Chondrocyte (in vitro differentiated cells): ENCODE measurements around the gene FAM110A. TPM values are rescaled to one million over a fixed set of nuclear protein-coding genes. Genes with fewer than 3 reads are reported as not detected.

Source experiments
- DNase-seq: peaks from one replicate; pipeline ENCODE4 v3.0.0; 2021; ENCODE audit warnings: mixed read lengths, low spot score
- H3K27ac Mint-ChIP-seq: one replicate; pipeline ENCODE4 v1.8.0; 2021; ENCODE audit warnings: mild to moderate bottlenecking, moderate library complexity, mixed read lengths; ENCODE audit not compliant: unreplicated experiment
- H3K27me3 Mint-ChIP-seq: 2 replicates; pipeline ENCODE4 v1.8.0; 2021; ENCODE audit warnings: low read depth, mixed read lengths
- H3K36me3 Mint-ChIP-seq: 2 replicates; pipeline ENCODE4 v1.8.0; 2021; ENCODE audit warnings: low read depth, mixed read lengths
- H3K4me1 Mint-ChIP-seq: 2 replicates; pipeline ENCODE4 v1.8.0; 2021; ENCODE audit warnings: low read depth, mild to moderate bottlenecking, mixed read lengths
- H3K4me3 Mint-ChIP-seq: one replicate; pipeline ENCODE4 v1.8.0; 2021; ENCODE audit warnings: mild to moderate bottlenecking, moderate library complexity, mixed read lengths; ENCODE audit not compliant: unreplicated experiment
- H3K9me3 Mint-ChIP-seq: 2 replicates; pipeline ENCODE4 v1.8.0; 2021; ENCODE audit warnings: low read depth, mixed read lengths
- CTCF ChIP-seq: fragments of 200-600 bp; sonication (generic); IDR thresholded peaks from 2 replicates; pipeline ENCODE4 v1.5.0; 2021; ENCODE audit warnings: antibody characterized with exemption, mild to moderate bottlenecking, moderate library complexity
- total RNA-seq: library from RNA; stranded (reverse); gene quantifications from 3 replicates; pipeline ENCODE4 v1.2.1, GENCODE V29; 2021

The FAM110A gene
- total RNA-seq, 1 donor from 2014 or later = 2.6 TPM

GRCh38 chr20:830011-830521 is 3.4 kb upstream of the FAM110A start:
- no peak overlapping the region for H3K27ac Mint-ChIP-seq
- H3K4me1 Mint-ChIP-seq = peaks cover 16% of the 10 kb centered on the region
- no peaks in the 10 kb centered on the region for H3K36me3 Mint-ChIP-seq
- H3K27me3 Mint-ChIP-seq = no peaks in the 10 kb centered on the region
- DNase-seq = no peak
- no peaks in the 10 kb centered on the region for H3K9me3 Mint-ChIP-seq
- no peak for TF ChIP-seq CTCF
- H3K4me3 Mint-ChIP-seq = no peak overlapping the region

- no peak overlapping the region for H3K4me3 Mint-ChIP-seq
- peak; percentile 2 for DNase-seq
- H3K36me3 Mint-ChIP-seq = no peaks in the 10 kb centered on the region
- H3K9me3 Mint-ChIP-seq = no peaks in the 10 kb centered on the region
- H3K27me3 Mint-ChIP-seq = no peaks in the 10 kb centered on the region
- TF ChIP-seq CTCF = no peak
- H3K27ac Mint-ChIP-seq = no peak overlapping the region
- H3K4me1 Mint-ChIP-seq = peaks cover 21% of the 10 kb centered on the region
Measured at GRCh38 chr20:831251-831650, 2.3 kb upstream of the FAM110A start.

GRCh38 chr20:831956-832355 is 1.6 kb upstream of the FAM110A start:
- no peaks in the 10 kb centered on the region for H3K9me3 Mint-ChIP-seq
- peak; percentile 4 for DNase-seq
- H3K36me3 Mint-ChIP-seq = no peaks in the 10 kb centered on the region
- no peak overlapping the region for H3K4me3 Mint-ChIP-seq
- H3K27ac Mint-ChIP-seq = no peak overlapping the region
- peaks cover 24% of the 10 kb centered on the region for H3K4me1 Mint-ChIP-seq
- no peaks in the 10 kb centered on the region for H3K27me3 Mint-ChIP-seq
- no peak for TF ChIP-seq CTCF

- Mint-ChIP-seq H3K36me3 (no peaks in the 10 kb centered on the region), H3K4me3 (peak overlapping the region; percentile 78), H3K9me3 (no peaks in the 10 kb centered on the region), H3K27me3 (no peaks in the 10 kb centered on the region), H3K27ac (peak overlapping the region; percentile 78), H3K4me1 (peaks cover 24% of the 10 kb centered on the region)
- no peak for DNase-seq
- TF ChIP-seq CTCF = peak; percentile 6
Measured at GRCh38 chr20:833121-833449, 430 bp upstream of the FAM110A start.

- H3K4me1 Mint-ChIP-seq = peaks cover 24% of the 10 kb centered on the region
- H3K36me3 Mint-ChIP-seq = no peaks in the 10 kb centered on the region
- peak overlapping the region; percentile 78 for H3K4me3 Mint-ChIP-seq
- peaks cover 4% of the 10 kb centered on the region for H3K9me3 Mint-ChIP-seq
- no peaks in the 10 kb centered on the region for H3K27me3 Mint-ChIP-seq
- peak; percentile 89 for DNase-seq
- TF ChIP-seq CTCF = no peak
- H3K27ac Mint-ChIP-seq = no peak overlapping the region
Measured at GRCh38 chr20:834151-834746, 734 bp downstream of the FAM110A start.
